HL-60/S4 treated with retinoic acid at 250 ng/mL for 4 days and 3 days (cell line): ENCODE measurements around the gene PNMA8B.

Source experiments
- in situ Hi-C: fragments of 300-500 bp; cut with MboI; formaldehyde crosslinking; loops from 2 replicates; pipeline ENCODE4 v1.7.0; 2022; ENCODE audit warnings: low sequenced_read_pairs

PNMA8B gene

DNA sequence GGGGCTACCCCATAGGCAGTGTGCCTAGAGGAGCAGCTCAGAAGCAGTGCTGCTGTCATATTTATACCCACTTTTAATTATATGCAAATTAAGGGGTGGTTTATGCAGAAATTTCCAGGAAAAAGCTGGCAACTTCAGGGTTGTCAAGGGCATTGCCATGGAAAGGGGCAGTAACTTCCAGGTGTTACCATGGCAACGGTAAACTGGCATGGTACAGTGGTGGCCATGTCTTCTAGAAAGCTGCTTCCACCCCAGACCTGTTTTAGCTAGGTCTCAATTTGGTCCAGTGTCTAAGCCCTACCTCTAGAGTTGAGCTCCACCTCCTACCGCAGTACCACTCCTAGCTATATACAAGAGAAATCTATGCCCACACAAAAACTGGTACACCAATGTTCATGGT lies 35.6 kb downstream of the PNMA8B start:
- in situ Hi-C loops: no loop called here

DNA sequence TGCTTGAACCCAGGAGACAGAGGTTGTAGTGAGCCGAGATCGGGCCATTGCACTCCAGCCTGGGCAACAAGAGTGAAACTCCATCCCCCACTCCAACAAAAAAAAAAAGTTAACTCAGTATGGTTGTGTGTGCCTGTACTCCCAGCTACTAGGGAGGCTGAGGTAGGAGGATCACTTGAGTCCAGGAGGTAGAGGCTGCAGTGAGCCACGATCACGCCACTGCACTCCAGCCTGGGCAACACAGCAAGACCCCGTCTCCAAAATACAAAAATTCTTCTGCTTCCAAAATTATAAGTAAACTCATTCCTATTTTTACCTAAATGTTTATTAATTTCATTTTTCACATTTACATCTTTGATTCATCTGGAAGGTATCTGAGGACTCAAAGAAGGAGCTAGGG lies 38.7 kb downstream of the PNMA8B start:
- in situ Hi-C loops: no loop called here

DNA sequence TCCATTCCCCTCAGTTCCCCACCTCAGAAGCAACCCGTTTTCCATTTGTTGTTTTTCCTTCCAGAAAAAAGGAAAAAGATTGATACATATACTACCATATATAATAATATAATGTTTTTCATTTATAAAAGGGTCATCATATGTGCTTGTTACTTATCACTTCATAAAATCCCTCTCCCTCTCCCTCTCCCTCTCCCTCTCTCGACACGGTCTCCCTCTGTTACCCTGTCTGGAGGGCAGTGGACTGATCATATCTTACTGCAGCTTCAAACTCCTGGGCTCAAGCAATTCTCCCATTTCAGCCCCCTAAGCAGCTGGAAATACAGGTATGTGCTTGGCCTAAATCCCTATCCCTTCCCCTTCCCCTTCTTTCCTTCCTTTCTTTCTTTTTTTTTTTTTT lies 41.4 kb downstream of the PNMA8B start:
- in situ Hi-C loops: no loop called here

DNA sequence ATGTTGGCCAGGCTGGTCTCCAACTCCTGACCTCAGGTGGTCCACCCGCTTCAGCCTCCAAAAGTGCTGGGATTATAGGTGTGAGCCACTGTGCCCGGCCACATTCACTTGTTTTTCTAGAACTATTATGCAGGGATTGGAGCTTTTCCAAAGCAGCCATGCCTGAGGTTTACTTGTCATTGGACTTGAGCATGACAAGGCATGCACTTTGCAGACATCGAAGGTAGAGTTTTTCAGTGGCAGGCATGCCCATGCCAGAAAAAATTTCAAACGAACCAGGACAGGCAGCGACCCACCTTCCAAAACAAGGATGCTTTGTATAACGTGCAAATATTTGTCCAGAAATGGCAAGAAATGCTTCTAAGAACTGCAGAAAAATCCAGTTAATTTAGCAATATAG lies 42.0 kb downstream of the PNMA8B start:
- in situ Hi-C loops: no loop called here

DNA sequence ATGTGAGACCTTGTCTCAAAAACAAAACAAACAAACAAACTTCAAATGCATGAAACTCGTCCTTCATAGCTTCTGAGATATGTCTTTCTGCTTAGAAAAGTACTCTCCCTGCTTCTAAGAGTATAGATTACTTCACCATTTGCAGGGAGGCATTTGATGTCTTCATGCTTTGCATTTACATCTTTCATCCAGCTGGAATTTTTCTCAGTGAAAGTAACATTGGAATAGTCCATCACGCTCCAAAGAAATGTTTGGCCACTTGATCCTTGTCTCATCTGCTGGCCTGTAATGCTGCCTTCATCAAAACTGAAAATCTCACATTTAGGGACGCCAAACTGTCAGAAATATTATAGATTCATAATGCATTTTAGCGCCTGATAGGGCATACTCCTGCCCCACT lies 43.5 kb downstream of the PNMA8B start:
- in situ Hi-C loops: no loop called here

DNA sequence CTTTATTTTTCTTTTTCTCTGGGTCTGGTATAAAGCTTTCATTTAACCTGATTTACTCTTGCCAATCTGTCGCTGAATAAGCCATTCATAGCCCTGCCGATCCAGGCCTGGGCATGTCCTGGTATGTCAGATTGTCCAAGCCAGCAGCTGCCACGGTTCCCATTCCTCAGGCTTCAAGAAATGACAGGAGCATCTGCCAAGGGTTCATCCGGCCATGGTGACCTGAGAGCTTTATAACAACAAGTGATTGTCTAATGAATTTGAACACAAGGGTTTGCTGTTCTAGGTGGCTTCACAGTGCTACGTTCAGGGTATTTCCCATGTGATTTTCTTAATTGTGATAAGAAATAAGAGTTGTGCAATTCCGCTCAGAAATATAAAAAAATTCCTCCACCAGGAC lies 44.3 kb downstream of the PNMA8B start:
- in situ Hi-C loops: no loop called here

DNA sequence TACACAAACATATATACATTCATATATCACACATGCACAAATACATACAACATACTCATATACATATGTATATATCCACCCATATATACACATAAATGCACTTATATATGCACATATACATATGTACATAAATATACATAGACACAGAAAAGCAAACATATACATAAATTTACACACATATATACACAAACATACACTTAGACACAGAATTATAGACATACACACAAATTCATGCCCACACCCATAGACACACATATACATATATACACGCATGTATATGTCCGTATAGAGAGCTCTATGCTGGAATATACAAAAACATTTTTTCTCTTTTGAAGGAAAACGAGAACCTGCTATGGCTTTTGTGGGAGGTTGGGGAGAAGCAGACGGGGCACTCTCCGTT lies 44.9 kb downstream of the PNMA8B start:
- in situ Hi-C loops: no loop called here

DNA sequence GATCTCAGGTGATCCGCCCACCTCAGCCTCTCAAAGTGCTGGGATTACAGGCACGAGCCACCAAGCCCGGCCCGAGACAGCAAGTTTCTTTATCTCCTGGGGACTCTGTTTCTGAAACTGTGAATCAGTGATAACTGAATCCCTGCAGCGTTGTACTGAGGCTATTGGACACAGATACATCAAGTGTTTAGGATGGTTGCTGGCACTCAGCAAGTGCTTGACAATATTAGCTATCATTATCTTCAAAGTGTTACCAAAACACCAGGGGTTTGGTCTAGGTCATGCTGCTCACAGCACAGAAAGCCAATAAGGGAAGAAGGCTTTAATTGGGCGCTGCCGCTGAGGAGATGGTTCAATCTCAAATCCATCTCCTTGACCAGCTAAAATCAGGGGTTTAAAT lies 46.4 kb downstream of the PNMA8B start:
- in situ Hi-C loops: no loop called here

DNA sequence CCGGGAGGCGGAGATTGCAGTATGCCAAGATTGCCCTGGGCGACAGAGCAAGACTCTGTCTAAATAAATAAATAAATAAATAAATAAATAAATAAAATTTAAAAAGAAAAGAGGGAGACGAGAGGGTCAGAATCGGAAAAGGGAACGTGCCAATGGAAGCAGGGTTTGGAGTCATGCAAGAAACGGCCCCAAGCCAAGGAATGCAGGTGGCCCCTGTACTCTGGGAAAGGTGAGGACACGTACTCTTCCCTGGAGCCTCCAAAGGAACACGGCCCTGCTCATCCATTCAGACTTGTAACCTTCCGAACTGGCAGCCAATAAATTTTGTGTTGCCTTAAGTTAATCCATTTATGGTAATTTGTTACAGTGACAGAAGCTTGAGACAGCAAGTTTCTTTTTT lies 47.1 kb downstream of the PNMA8B start:
- in situ Hi-C loops: no loop called here

DNA sequence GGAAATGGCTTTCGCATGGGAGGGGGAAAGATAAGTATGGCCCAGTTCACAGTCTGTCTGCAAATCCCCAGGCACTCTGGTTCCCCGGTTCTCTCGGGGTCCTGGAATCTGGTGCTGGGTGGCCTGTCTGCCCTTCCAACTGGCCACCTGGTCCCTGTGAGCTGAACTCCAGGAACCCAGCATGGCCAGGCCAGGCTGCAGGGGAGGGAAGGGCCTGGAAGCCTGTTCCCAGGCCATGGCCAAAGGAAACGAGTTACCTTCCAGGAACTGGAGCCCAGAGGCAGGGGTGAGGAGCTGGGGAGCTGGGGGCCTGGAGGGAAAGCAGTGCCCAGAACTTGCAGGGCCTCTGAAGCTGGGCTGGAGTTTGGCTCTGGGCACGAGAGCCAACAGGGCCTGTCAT lies 47.8 kb downstream of the PNMA8B start:
- in situ Hi-C loops: no loop called here

DNA sequence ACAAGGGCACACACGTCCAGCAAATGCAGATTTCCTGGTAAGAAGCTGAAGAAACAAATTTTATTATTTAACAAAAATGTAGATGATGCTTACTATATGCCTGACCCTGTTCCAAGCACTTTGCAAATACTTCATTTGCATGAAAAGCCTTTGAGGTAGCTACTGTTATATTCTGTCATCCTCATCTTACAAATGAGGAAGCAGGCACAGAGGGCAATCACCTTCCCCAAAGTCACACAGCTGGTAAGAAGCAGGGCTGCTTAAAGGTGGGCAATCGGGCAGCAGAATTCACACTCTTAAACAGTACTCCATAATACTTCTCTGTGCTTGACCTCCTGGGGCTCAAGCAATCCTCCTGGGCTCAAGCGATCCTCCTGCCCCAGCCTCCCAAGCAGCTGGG lies 48.7 kb downstream of the PNMA8B start:
- in situ Hi-C loops: no loop called here

DNA sequence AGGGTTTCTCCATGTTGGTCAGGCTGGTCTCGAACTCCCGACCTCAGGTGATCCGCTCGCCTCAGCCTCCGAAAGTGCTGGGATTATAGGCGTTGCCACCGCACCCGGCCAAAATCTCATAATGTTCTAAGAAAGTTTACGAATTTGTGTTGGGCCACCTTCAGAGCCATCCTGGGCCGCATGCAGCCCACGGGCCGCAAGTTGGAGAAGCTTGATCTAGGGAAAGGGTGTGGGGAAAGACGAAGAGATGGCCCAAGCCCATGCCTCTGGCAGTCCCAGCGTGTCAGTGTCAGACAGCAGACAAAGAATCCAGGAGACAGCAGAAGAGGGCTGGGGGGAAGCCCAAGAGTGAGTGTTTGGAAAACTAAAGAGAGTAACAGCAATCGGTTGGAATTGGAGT lies 49.6 kb downstream of the PNMA8B start:
- in situ Hi-C loops: no loop called here

DNA sequence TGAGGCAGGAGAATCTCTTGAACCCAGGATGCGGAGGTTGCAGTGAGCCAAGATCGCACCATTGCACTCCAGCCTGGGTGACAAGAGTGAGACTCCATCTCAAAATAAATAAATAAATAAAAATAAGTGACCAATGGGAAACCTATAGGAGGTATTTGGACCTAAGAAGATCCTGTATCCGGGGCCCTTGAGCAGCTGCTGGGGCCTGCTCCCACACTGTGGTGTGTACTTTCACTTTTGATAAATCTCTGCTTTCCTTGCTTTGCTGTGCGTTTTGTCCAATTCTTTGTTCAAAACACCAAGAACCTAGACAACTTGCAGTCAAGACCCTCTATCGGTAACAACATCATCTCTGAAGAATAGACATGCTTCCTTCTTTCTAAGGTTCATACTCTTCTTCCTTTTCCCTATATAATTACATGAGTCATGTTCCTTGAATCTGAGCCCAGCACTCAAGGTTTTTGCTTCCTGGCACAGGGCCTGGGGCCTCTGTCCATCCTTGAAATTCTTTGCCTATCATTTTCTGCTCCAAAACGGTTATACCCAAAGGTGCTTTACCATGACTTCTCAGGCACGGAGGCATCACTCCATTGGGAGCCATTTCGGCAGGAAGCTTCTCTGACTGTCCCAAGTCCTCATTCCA lies 52.7 kb downstream of the PNMA8B start:
- in situ Hi-C loops: no loop called here

DNA sequence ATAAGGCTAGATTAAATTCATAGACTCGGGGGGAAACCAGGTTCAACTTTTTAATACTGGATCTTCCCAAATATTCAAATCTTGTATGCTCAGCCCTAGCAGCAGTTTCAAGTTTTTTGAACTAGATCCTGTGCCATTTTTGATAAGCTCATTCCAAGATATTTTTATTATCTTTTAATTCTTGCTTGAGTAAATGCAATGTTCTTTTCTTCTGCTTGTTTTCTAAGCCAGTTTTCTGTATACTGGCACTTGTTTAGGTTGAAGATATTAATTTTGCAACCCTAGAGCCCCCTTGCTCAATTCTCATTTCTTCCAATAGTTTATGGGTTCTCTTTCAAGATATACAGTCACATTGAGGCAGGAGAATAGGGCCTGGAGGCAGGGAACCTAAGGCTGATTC lies 53.8 kb downstream of the PNMA8B start:
- in situ Hi-C loops: no loop called here
